Mucosa of rectum (tissue), 2 donors: ENCODE data around the gene GLRX2.

Source experiments
- H3K27ac ChIP-seq, 2 donors: one replicate each; pipeline ENCODE4 v1.7.0; 2013; ENCODE audit warnings: inconsistent platforms in 2 of 2, low read depth in 2 of 2, low read length in 2 of 2
- H3K27me3 ChIP-seq, 2 donors: one replicate each; pipeline ENCODE4 v1.7.0; 2013; ENCODE audit warnings: low read length in 2 of 2; ENCODE audit not compliant: control insufficient read depth in 2 of 2, insufficient read depth in 2 of 2
- H3K36me3 ChIP-seq, 2 donors: one replicate each; pipeline ENCODE4 v1.7.0; 2013; ENCODE audit warnings: low read length in 2 of 2; ENCODE audit not compliant: control insufficient read depth in 2 of 2, insufficient read depth in 2 of 2
- H3K4me1 ChIP-seq, 2 donors: one replicate each; pipeline ENCODE4 v1.7.0; 2013; ENCODE audit warnings: low read length in 2 of 2, mild to moderate bottlenecking in 1 of 2; ENCODE audit not compliant: control insufficient read depth in 2 of 2, insufficient read depth in 2 of 2
- H3K4me3 ChIP-seq, 2 donors: one replicate each; pipeline ENCODE4 v1.7.0; 2013; ENCODE audit warnings: low read length in 2 of 2
- H3K9ac ChIP-seq, 2 donors: one replicate each; pipeline ENCODE4 v1.7.0; 2013; ENCODE audit warnings: low read length in 2 of 2, low read depth in 1 of 2, mild to moderate bottlenecking in 1 of 2
- H3K9me3 ChIP-seq, 2 donors: one replicate each; pipeline ENCODE4 v1.7.0; 2013; ENCODE audit warnings: low read length in 2 of 2; ENCODE audit not compliant: control insufficient read depth in 2 of 2
- donor health status: healthy.
- donor health status: Normal muscosa, but diverticular disease.

GLRX2 gene

DNA sequence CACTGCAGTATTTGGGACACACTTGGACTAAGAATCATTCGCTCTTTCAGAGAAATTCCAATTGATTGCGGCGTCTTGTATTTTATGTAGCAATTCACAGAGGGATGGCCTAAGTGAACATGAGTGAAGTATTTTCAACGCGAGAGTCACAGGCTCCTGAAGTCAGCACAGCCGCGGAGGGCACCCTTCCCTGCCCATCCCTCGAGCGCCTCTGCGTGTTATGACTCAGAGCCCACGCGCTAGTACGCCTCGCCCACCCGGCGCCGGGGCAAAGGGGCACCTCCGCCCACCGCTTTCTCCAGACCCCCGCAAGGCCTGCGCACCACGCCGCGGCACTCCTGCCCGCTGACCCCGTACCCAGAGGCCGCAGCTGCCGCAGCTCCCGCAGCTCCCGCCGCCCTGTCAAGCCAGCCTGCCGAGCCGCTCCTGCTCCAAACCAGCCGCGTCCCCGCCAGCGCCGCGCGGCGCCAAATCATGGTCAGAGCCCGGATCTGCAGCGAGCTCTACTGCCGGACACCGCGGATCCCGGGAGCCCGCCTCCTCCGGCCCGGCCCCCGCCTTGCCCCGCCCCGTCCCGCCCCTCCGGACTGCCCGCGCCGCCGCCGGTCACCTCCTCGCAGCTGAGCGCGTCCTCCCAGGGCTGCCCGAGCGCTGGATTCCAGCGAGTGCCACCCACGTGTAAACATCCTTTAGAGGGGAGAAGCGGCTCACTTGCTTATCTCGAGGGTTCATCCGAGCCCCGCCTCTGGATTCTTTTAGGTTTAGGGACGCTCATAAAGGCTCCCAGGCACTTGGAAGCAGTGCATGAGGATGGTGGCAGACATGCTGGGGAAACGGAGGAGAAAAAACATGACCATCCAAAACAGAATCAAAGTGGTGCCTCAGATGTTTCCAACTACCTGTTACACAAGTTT lies at the start of gene GLRX2:
TSS of gene GLRX2 (minus strand) at position 508 of the 914 bp plus-strand sequence. CDS start at position 476, 32 bp downstream.
- H3K9ac ChIP-seq: peak within 1 kb of the TSS; percentile 88 to 91
- peak within 1 kb of the TSS; percentile 91 to 98 for H3K4me3 ChIP-seq
- H3K9me3 ChIP-seq: no peaks in the 10 kb centered on the region
- H3K27me3 ChIP-seq: no peaks in the 10 kb centered on the region
- H3K27ac ChIP-seq: peak within 1 kb of the TSS; percentile 90 to 93
- peaks cover 3 to 5% of the 10 kb centered on the region in 2 donors for H3K36me3 ChIP-seq
- H3K4me1 ChIP-seq: peaks cover 7 to 14% of the 10 kb centered on the region in 2 donors

GRCh38 chr1:193144999-193145398 lies 39.8 kb upstream of the GLRX2 start:
- no peaks in the 10 kb centered on the region for H3K27me3 ChIP-seq
- H3K36me3 ChIP-seq: peaks cover 38 to 40% of the 10 kb centered on the region in 2 donors
- no peak overlapping the region for H3K4me3 ChIP-seq
- H3K27ac ChIP-seq: no peak overlapping the region
- H3K9me3 ChIP-seq: no peaks in the 10 kb centered on the region
- no peak overlapping the region for H3K9ac ChIP-seq
- H3K4me1 ChIP-seq: no peaks in the 10 kb centered on the region

- Histone ChIP-seq H3K27ac (no peak overlapping the region), H3K9me3 (no peaks in the 10 kb centered on the region), H3K9ac (no peak overlapping the region), H3K36me3 (peaks cover 42 to 44% of the 10 kb centered on the region in 2 donors), H3K27me3 (no peaks in the 10 kb centered on the region), H3K4me3 (no peak overlapping the region), H3K4me1 (no peaks in the 10 kb centered on the region)
Observed at GRCh38 chr1:193144361-193144938, 39.2 kb upstream of the GLRX2 start.

- H3K4me3 ChIP-seq: no peak overlapping the region
- H3K27me3 ChIP-seq: no peaks in the 10 kb centered on the region
- no peak overlapping the region for H3K9ac ChIP-seq
- no peaks in the 10 kb centered on the region for H3K4me1 ChIP-seq
- H3K27ac ChIP-seq: no peak overlapping the region
- peaks cover 40 to 41% of the 10 kb centered on the region in 2 donors for H3K36me3 ChIP-seq
- H3K9me3 ChIP-seq: no peaks in the 10 kb centered on the region
Observed at GRCh38 chr1:193143285-193143684, 38.1 kb upstream of the GLRX2 start.

- Histone ChIP-seq H3K4me3 (no peak overlapping the region), H3K9me3 (no peaks in the 10 kb centered on the region), H3K36me3 (peaks cover 37 to 42% of the 10 kb centered on the region in 2 donors), H3K27me3 (no peaks in the 10 kb centered on the region), H3K27ac (no peak overlapping the region), H3K9ac (no peak overlapping the region), H3K4me1 (no peaks in the 10 kb centered on the region)
Observed at GRCh38 chr1:193142409-193142808, 37.2 kb upstream of the GLRX2 start.

- no peak overlapping the region for H3K9ac ChIP-seq
- peaks cover 43% of the 10 kb centered on the region in 2 donors for H3K36me3 ChIP-seq
- H3K27ac ChIP-seq: no peak overlapping the region
- no peaks in the 10 kb centered on the region for H3K9me3 ChIP-seq
- no peaks in the 10 kb centered on the region for H3K27me3 ChIP-seq
- no peak overlapping the region for H3K4me3 ChIP-seq
- no peaks in the 10 kb centered on the region for H3K4me1 ChIP-seq
Observed at GRCh38 chr1:193141804-193142203, 36.6 kb upstream of the GLRX2 start.

- peaks cover 39 to 40% of the 10 kb centered on the region in 2 donors for H3K36me3 ChIP-seq
- H3K9me3 ChIP-seq: no peaks in the 10 kb centered on the region
- H3K4me3 ChIP-seq: no peak overlapping the region
- no peak overlapping the region for H3K9ac ChIP-seq
- no peaks in the 10 kb centered on the region for H3K4me1 ChIP-seq
- H3K27ac ChIP-seq: no peak overlapping the region
- H3K27me3 ChIP-seq: no peaks in the 10 kb centered on the region
Observed at GRCh38 chr1:193140254-193140653, 35.0 kb upstream of the GLRX2 start.

- H3K9ac ChIP-seq: no peak overlapping the region
- no peak overlapping the region for H3K4me3 ChIP-seq
- H3K9me3 ChIP-seq: no peaks in the 10 kb centered on the region
- peaks cover 32 to 38% of the 10 kb centered on the region in 2 donors for H3K36me3 ChIP-seq
- H3K27me3 ChIP-seq: no peaks in the 10 kb centered on the region
- H3K27ac ChIP-seq: no peak overlapping the region
- H3K4me1 ChIP-seq: no peaks in the 10 kb centered on the region
Observed at GRCh38 chr1:193131266-193131860, 26.1 kb upstream of the GLRX2 start.

- Histone ChIP-seq H3K4me3 (no peak overlapping the region), H3K36me3 (peaks cover 11 to 14% of the 10 kb centered on the region in 2 donors), H3K9me3 (no peaks in the 10 kb centered on the region), H3K4me1 (peaks cover 2 to 7% of the 10 kb centered on the region in 2 donors), H3K27me3 (no peaks in the 10 kb centered on the region), H3K9ac (no peak overlapping the region), H3K27ac (no peak overlapping the region)
Observed at GRCh38 chr1:193125369-193125768, 20.2 kb upstream of the GLRX2 start.

GRCh38 chr1:193123751-193124150 lies 18.5 kb upstream of the GLRX2 start:
- H3K36me3 ChIP-seq: peaks cover 8 to 9% of the 10 kb centered on the region in 2 donors
- peaks cover 2 to 7% of the 10 kb centered on the region in 2 donors for H3K4me1 ChIP-seq
- H3K9ac ChIP-seq: no peak overlapping the region
- H3K4me3 ChIP-seq: no peak overlapping the region
- H3K27ac ChIP-seq: no peak overlapping the region
- H3K9me3 ChIP-seq: no peaks in the 10 kb centered on the region
- no peaks in the 10 kb centered on the region for H3K27me3 ChIP-seq
